AG09309 (cell line): ENCODE data around the gene TM4SF5.

Experiments used
- DNase-seq: peaks from one replicate; pipeline ENCODE4 v3.0.0-alpha.2; 2010; ENCODE audit warnings: low read depth
- H3K4me3 ChIP-seq: 2 replicates; pipeline ENCODE4 v1.5.1; 2011; ENCODE audit warnings: mild to moderate bottlenecking, low read depth, low read length, moderate library complexity; ENCODE audit not compliant: control insufficient read depth
- CTCF ChIP-seq: IDR thresholded peaks from 2 replicates; pipeline ENCODE4 v1.5.1; 2011; ENCODE audit warnings: mild to moderate bottlenecking, low read depth, low read length, inconsistent platforms; ENCODE audit not compliant: insufficient read depth, control insufficient read depth; ENCODE audit errors: missing control alignments

Gene TM4SF5

GRCh38 chr17:4766201-4766600 is 5.5 kb upstream of the TM4SF5 start:
- no peak for DNase-seq
- H3K4me3 ChIP-seq = no peak overlapping the region
- no peak for TF ChIP-seq CTCF

DNA sequence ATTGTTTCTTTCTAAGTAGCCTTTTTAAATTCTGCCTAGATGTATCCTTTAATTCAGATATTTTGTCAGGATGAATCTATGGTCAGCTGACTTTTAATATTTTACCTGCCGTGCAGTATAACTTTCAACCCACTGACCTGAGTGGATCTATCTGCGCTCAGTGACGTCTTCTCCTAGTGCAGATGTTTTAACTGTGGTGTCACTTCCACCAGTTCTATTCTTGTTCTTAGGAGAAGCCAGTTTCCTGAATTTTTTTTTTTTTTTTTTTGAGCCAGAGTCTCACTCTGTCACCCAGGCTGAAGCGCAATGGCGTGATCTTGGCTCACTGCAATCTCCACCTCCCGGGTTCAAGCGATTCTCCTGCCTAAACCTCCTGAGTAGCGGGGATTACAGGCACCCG is 5.0 kb upstream of the TM4SF5 start:
- H3K4me3 ChIP-seq = no peak overlapping the region
- no peak for DNase-seq
- no peak for TF ChIP-seq CTCF

GRCh38 chr17:4768298-4768697 is 3.4 kb upstream of the TM4SF5 start:
- DNase-seq = no peak
- TF ChIP-seq CTCF = no peak

GRCh38 chr17:4769628-4770027 is 2.1 kb upstream of the TM4SF5 start:
- no peak for TF ChIP-seq CTCF
- H3K4me3 ChIP-seq = no peak overlapping the region
- DNase-seq = no peak

More at GRCh38 chr17:4768298-4768697, 3.4 kb upstream of the TM4SF5 start:
- H3K4me3 ChIP-seq = no peak overlapping the region

DNA sequence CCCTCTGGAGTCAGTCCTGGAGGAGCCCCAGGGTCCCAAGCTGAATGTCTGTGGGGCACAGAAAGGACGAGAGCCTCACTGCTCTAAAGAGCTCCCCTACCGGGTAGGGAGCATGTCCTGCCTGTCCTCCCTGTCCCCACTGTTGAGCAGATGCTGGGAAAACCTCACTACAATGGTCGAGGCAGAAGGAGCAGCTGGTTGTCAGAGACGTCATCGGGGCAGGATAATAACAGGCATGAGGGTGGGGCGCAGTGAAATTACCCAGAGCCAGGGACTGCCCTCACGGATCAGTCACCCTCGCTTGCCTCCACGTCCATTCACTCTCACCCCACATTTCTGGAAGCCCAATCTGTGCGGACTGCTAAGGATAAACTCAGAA is 538 bp downstream of the TM4SF5 start:
- no peak for TF ChIP-seq CTCF
- H3K4me3 ChIP-seq = no peak overlapping the region
- no peak for DNase-seq

DNA sequence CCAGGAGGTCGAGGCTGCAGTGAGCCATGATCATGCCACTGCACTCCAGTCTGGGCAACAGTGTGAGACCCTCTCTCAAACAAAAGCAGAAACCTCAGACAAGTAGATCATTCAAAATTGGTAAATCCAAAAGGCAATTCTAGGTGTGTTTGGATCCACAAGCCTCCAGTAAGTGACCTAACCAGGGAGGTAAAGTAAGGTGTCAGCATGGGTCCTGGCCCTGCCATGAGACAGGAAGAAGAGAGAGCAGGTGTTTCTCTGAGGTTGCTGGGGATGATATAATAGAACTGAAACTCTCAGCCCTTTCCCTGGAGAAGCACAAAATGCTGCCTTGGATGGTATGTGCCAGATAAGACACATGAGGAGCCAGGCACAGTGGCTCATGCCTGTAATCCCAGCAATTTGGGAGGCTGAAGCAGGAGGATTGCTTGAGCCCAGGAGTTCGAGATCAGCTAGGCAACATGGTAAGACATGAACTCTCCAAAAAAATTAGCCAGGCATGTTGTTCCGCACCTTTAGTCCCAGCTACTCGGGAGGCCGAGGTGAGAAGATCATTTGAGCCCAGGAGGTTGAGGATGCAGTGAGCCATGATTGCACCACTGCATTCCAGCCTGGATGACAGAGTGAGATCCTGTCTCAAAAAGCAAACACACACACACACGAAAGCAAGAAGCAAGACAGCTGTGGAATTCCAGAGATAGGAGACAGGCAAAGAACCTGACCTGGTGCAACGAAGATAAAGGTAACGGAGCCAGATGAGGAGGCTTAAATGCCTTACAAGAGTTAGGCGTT is 6.5 kb downstream of the TM4SF5 start:
- no peak for DNase-seq
- no peak for TF ChIP-seq CTCF

More for the DNA sequence above, 6.5 kb downstream of the TM4SF5 start:
- H3K4me3 ChIP-seq = no peak overlapping the region
